Neuronal stem cell (in vitro differentiated cells): Measurements from ENCODE around the gene CCDC178.

ENCODE experiments used
- DNase-seq: peaks from one replicate; pipeline ENCODE4 v3.0.0-alpha.2; 2013; ENCODE audit warnings: low spot score
- H2AFZ ChIP-seq: one replicate; pipeline ENCODE4 v1.6.1; 2013; ENCODE audit warnings: mild to moderate bottlenecking, low read length, inconsistent platforms
- H2AK5ac ChIP-seq: 2 replicates; pipeline ENCODE4 v1.6.1; 2013; ENCODE audit warnings: low read depth, mild to moderate bottlenecking, inconsistent platforms, low read length, moderate library complexity, mixed read lengths
- H2BK120ac ChIP-seq: 2 replicates; pipeline ENCODE4 v1.6.1; 2013; ENCODE audit warnings: low read depth, mild to moderate bottlenecking, inconsistent platforms, low read length, moderate library complexity, mixed read lengths
- H2BK12ac ChIP-seq: one replicate; pipeline ENCODE4 v1.6.1; 2013; ENCODE audit warnings: low read length, inconsistent platforms
- H2BK15ac ChIP-seq: 2 replicates; pipeline ENCODE4 v1.6.1; 2013; ENCODE audit warnings: mild to moderate bottlenecking, low read length, inconsistent platforms, mixed read lengths
- H2BK5ac ChIP-seq: one replicate; pipeline ENCODE4 v1.6.1; 2013; ENCODE audit warnings: inconsistent platforms, mild to moderate bottlenecking, low read length, moderate library complexity
- H3K14ac ChIP-seq: one replicate; pipeline ENCODE4 v1.6.1; 2013; ENCODE audit warnings: low read length, inconsistent platforms
- H3K18ac ChIP-seq: 2 replicates; pipeline ENCODE4 v1.6.1; 2013; ENCODE audit warnings: low read length, inconsistent platforms
- H3K23ac ChIP-seq: 2 replicates; pipeline ENCODE4 v1.6.1; 2013; ENCODE audit warnings: low read depth, mild to moderate bottlenecking, mixed read lengths, low read length, inconsistent platforms; ENCODE audit not compliant: poor library complexity
- H3K27ac ChIP-seq: replicated peaks from 3 replicates; pipeline ENCODE4 v1.5.1; 2013; ENCODE audit warnings: low read length, inconsistent platforms
- H3K27me3 ChIP-seq, 3 experiments: 2 replicates each; pipeline ENCODE4 v1.6.1; 2013; ENCODE audit warnings: low read length in 3 of 3, mild to moderate bottlenecking in 2 of 3, inconsistent platforms in 1 of 3, low read depth in 1 of 3, mixed read lengths in 1 of 3, moderate library complexity in 1 of 3; ENCODE audit not compliant: control insufficient read depth in 3 of 3, insufficient read depth in 3 of 3
- H3K36me3 ChIP-seq, 2 donors: replicated peaks in 1 of 2; 2 replicates each; pipeline ENCODE4 v1.6.1; 2013; ENCODE audit warnings: low read length in 2 of 2; ENCODE audit not compliant: control insufficient read depth in 2 of 2, insufficient read depth in 2 of 2
- H3K4ac ChIP-seq: 2 replicates; pipeline ENCODE4 v1.6.1; 2013; ENCODE audit warnings: inconsistent platforms, mild to moderate bottlenecking, low read length, moderate library complexity
- H3K4me1 ChIP-seq, 2 donors: 1 replicate in 1 of 2; 2 replicates in 1 of 2; pipeline ENCODE4 v1.6.1; 2013; ENCODE audit warnings: low read length in 2 of 2, low read depth in 1 of 2; ENCODE audit not compliant: control insufficient read depth in 2 of 2, insufficient read depth in 1 of 2
- H3K4me2 ChIP-seq: one replicate; pipeline ENCODE4 v1.6.1; 2013; ENCODE audit warnings: mild to moderate bottlenecking, low read length, inconsistent platforms; ENCODE audit not compliant: insufficient read depth, poor library complexity, severe bottlenecking
- H3K4me3 ChIP-seq, 2 donors: 2 replicates each; pipeline ENCODE4 v1.5.1; 2013; ENCODE audit warnings: low read length in 2 of 2, mild to moderate bottlenecking in 2 of 2, inconsistent platforms in 1 of 2, moderate library complexity in 1 of 2
- H3K79me1 ChIP-seq: one replicate; pipeline ENCODE4 v1.6.1; 2013; ENCODE audit warnings: low read depth, mild to moderate bottlenecking, inconsistent platforms, low read length, moderate library complexity
- H3K9ac ChIP-seq: one replicate; pipeline ENCODE4 v1.6.1; 2013; ENCODE audit warnings: mild to moderate bottlenecking, low read depth, low read length, inconsistent platforms; ENCODE audit not compliant: poor library complexity
- H3K9me3 ChIP-seq, 2 donors: replicated peaks in 1 of 2; 2 replicates each; pipeline versions ENCODE3 to v1.6.1; 2013; ENCODE audit warnings: low read length in 2 of 2, mild to moderate bottlenecking in 2 of 2, inconsistent platforms in 1 of 2, low read depth in 1 of 2, mixed read lengths in 1 of 2, moderate library complexity in 1 of 2; ENCODE audit not compliant: control insufficient read depth in 2 of 2, insufficient read depth in 1 of 2
- H4K8ac ChIP-seq: one replicate; pipeline ENCODE4 v1.6.1; 2013; ENCODE audit warnings: low read depth, mild to moderate bottlenecking, inconsistent platforms, low read length, moderate library complexity
- H4K91ac ChIP-seq: one replicate; pipeline ENCODE4 v1.6.1; 2013; ENCODE audit warnings: low read length, low read depth, mild to moderate bottlenecking, inconsistent platforms; ENCODE audit not compliant: poor library complexity
- WGBS, 2 donors: extraction: QIAGEN DNeasy Blood & Tissue Kit; methylation state at CpG; one replicate each; pipeline ENCODE4 v1.1.7; 2013; ENCODE audit warnings: missing lambda C conversion rate in 2 of 2, mixed read lengths in 1 of 2; ENCODE audit not compliant: insufficient read length in 2 of 2, insufficient replicate concordance in 1 of 2; ENCODE audit errors: extremely low coverage in 2 of 2; 5-methylcytosine and 5-hydroxymethylcytosine counted together

Gene CCDC178

GRCh38 chr18:33195795-33196194 lies 244.7 kb downstream of the CCDC178 start:
- H3K4me1 ChIP-seq, result peaks cover 2 to 5% of the 10 kb centered on the region in 2 donors
- H2BK5ac ChIP-seq, result no peak overlapping the region
- H3K9me3 ChIP-seq, result no peaks in the 10 kb centered on the region
- H3K9ac ChIP-seq, result no peak overlapping the region
- H4K91ac ChIP-seq, result no peak overlapping the region
- H3K18ac ChIP-seq, result no peak overlapping the region
- no peak overlapping the region for H2AK5ac ChIP-seq
- no peak overlapping the region for H3K27ac ChIP-seq
- H3K4me2 ChIP-seq, result no peak overlapping the region
- no peak overlapping the region for H2BK15ac ChIP-seq
- no peak overlapping the region for H2AFZ ChIP-seq
- WGBS, 2 donors, result no CpG with 5 or more reads among the region's 2 CpGs
- no peak overlapping the region for H3K4ac ChIP-seq
- H2BK12ac ChIP-seq, result no peak overlapping the region
- H3K4me3 ChIP-seq, result no peak overlapping the region
- no peak overlapping the region for H4K8ac ChIP-seq
- DNase-seq, result no peak
- H3K79me1 ChIP-seq, result no peaks in the 10 kb centered on the region
- no peaks in the 10 kb centered on the region for H3K36me3 ChIP-seq
- no peak overlapping the region for H3K14ac ChIP-seq
- H2BK120ac ChIP-seq, result no peak overlapping the region
- no peak overlapping the region for H3K23ac ChIP-seq
- H3K27me3 ChIP-seq, result no peaks in the 10 kb centered on the region

DNA sequence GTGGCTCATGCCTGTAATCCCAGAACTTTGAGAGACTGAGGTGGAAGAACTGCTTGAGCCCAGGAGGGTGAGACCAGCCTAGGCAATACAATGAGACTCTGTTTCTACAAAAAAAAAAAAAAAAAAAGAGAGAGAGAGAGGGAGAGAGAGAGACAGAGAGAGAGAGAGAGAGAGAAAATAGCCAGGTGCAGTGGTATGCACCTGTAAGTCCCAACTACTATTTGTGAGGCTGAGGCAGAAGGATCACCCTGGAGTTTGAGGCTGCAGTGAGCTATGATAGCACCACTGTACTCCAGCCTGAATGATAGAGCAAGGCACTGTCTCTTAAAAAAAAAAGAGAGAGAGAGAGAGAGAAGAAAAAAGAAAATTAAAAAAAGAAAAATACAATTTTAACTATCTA lies 245.7 kb downstream of the CCDC178 start:
- no peak overlapping the region for H3K4ac ChIP-seq
- H3K9me3 ChIP-seq, result no peaks in the 10 kb centered on the region
- no peak overlapping the region for H3K27ac ChIP-seq
- no peak for DNase-seq
- H2BK5ac ChIP-seq, result no peak overlapping the region
- H2AK5ac ChIP-seq, result no peak overlapping the region
- H4K8ac ChIP-seq, result no peak overlapping the region
- no peak overlapping the region for H2AFZ ChIP-seq
- H3K23ac ChIP-seq, result no peak overlapping the region
- H2BK120ac ChIP-seq, result no peak overlapping the region
- H3K79me1 ChIP-seq, result no peaks in the 10 kb centered on the region
- peaks cover 2 to 5% of the 10 kb centered on the region in 2 donors for H3K4me1 ChIP-seq
- H3K36me3 ChIP-seq, result no peaks in the 10 kb centered on the region
- H2BK15ac ChIP-seq, result no peak overlapping the region
- H4K91ac ChIP-seq, result no peak overlapping the region
- H3K4me2 ChIP-seq, result no peak overlapping the region
- H2BK12ac ChIP-seq, result no peak overlapping the region
- no peak overlapping the region for H3K14ac ChIP-seq
- H3K4me3 ChIP-seq, result no peak overlapping the region
- H3K18ac ChIP-seq, result no peak overlapping the region
- H3K27me3 ChIP-seq, result no peaks in the 10 kb centered on the region
- H3K9ac ChIP-seq, result no peak overlapping the region

- no peak for DNase-seq
- Histone ChIP-seq H2AK5ac (no peak overlapping the region), H4K91ac (no peak overlapping the region), H3K9me3 (no peaks in the 10 kb centered on the region), H4K8ac (no peak overlapping the region), H3K14ac (no peak overlapping the region), H3K4me3 (no peak overlapping the region), H3K9ac (no peak overlapping the region), H2BK12ac (no peak overlapping the region), H3K23ac (no peak overlapping the region), H3K27ac (no peak overlapping the region), H3K27me3 (no peaks in the 10 kb centered on the region), H2BK15ac (no peak overlapping the region), H3K4me2 (no peak overlapping the region), H2BK5ac (no peak overlapping the region), H3K4ac (no peak overlapping the region), H3K36me3 (no peaks in the 10 kb centered on the region), H3K79me1 (no peaks in the 10 kb centered on the region), H2AFZ (no peak overlapping the region), H3K4me1 (no peaks in the 10 kb centered on the region), H2BK120ac (no peak overlapping the region), H3K18ac (no peak overlapping the region)
- WGBS, 2 donors, result no CpG with 5 or more reads among the region's 3 CpGs
These were observed 255.6 kb downstream of the CCDC178 start for GRCh38 chr18:33184958-33185357.

DNA sequence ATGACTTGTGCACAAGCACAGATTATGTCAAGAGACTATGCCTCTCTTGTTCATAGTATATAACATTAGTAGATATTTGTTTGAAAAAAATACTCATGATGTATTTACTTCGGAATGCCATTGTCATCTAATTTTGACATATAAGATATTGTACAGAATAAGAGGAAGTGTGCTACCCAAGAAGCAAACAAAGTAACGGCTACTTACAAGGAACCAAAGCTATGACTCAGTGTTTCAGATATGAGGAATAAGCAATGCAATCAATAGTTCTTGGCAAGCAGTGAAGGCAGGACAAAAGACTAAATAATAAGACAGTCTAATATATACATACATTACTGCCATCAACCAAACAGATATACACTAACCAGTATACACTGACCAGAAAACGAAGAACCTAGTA lies 256.3 kb downstream of the CCDC178 start:
- H2BK120ac ChIP-seq, result no peak overlapping the region
- no peak overlapping the region for H4K8ac ChIP-seq
- H3K4ac ChIP-seq, result no peak overlapping the region
- no peak overlapping the region for H3K27ac ChIP-seq
- no peak overlapping the region for H3K4me3 ChIP-seq
- no peak overlapping the region for H4K91ac ChIP-seq
- H2AFZ ChIP-seq, result no peak overlapping the region
- no peak overlapping the region for H2AK5ac ChIP-seq
- H3K4me2 ChIP-seq, result no peak overlapping the region
- H3K79me1 ChIP-seq, result no peaks in the 10 kb centered on the region
- DNase-seq, result no peak
- H3K36me3 ChIP-seq, result no peaks in the 10 kb centered on the region
- H3K27me3 ChIP-seq, result no peaks in the 10 kb centered on the region
- no peak overlapping the region for H3K18ac ChIP-seq
- no peak overlapping the region for H2BK12ac ChIP-seq
- no peak overlapping the region for H3K23ac ChIP-seq
- no peak overlapping the region for H3K14ac ChIP-seq
- no peak overlapping the region for H2BK15ac ChIP-seq
- no peak overlapping the region for H3K9ac ChIP-seq
- H2BK5ac ChIP-seq, result no peak overlapping the region
- no peaks in the 10 kb centered on the region for H3K4me1 ChIP-seq
- no CpG with 5 or more reads among the region's 3 CpGs for WGBS, 2 donors
- H3K9me3 ChIP-seq, result no peaks in the 10 kb centered on the region
